ENCODE data around the gene ABTB1. TPM values are rescaled to one million over a fixed set of nuclear protein-coding genes. Genes with fewer than 3 reads are reported as not detected.

The ABTB1 gene
- total and polyA plus RNA-seq, 9 of the 15 experiments (the other 6 are each of a cell fraction or from before 2014, with no cell fraction given) = 0.04 to 2.3 (median 0.55) TPM; not detected in 1

- TF ChIP-seq E2F6 (IDR thresholded peaks at IDR 0.05; ENCODE audit: borderline replicate concordance in 1 of 2, extremely low read depth in 1 of 2, insufficient read depth in 1 of 2, insufficient read length in 1 of 2, low read depth in 1 of 2, low read length in 1 of 2, poor library complexity in 1 of 2, severe bottlenecking in 1 of 2) = peak in 1 of 2 experiments; percentile 81
- peak; percentile 64 for TF ChIP-seq GABPA (tag; conservative IDR thresholded peaks at IDR 0.05; ENCODE audit: low read depth)
- peak; percentile 0; the same call in 1 of the 2 replicates for TF ChIP-seq MTA3 (IDR thresholded peaks at IDR 0.05; ENCODE audit: borderline replicate concordance)
Observed at GRCh38 chr3:127672429-127673190, at the start of gene ABTB1 (continued).

GRCh38 chr3:127624063-127624462 is 48.7 kb upstream of the ABTB1 start:
- Histone ChIP-seq H3K4me1 (replicated peaks in 1 of 2; ENCODE audit: control insufficient read depth in 2 of 2, insufficient read depth in 2 of 2, low read length in 2 of 2) (peaks cover 3% of the 10 kb centered on the region in 2 experiments; a peak in 3 of 5 replicates), H3K27me3 (ENCODE audit: control insufficient read depth in 2 of 2, insufficient read depth in 2 of 2, low read length in 2 of 2) (no peaks in the 10 kb centered on the region), H3K9ac (ENCODE audit: insufficient read depth in 1 of 2, low read depth in 2 of 2, low read length in 2 of 2) (no peak overlapping the region), H3K27ac (ENCODE audit: extremely low read depth, low read depth, low read length) (no peak overlapping the region), H3K4me2 (ENCODE audit: insufficient read depth, low read length) (no peak overlapping the region), H3K9me1 (ENCODE audit: control insufficient read depth, insufficient read depth, low read length) (no peaks in the 10 kb centered on the region), H3K4me3 (no peak overlapping the region), H3K9me3 (replicated peaks; ENCODE audit: control insufficient read depth, insufficient read depth, low read depth, low read length) (no peaks in the 10 kb centered on the region), H4K20me1 (replicated peaks; ENCODE audit: control insufficient read depth, insufficient read depth, low read length) (no peaks in the 10 kb centered on the region; the same call in 1 of the 2 replicates), H3K36me3 (ENCODE audit: control insufficient read depth, insufficient read depth, low read length) (peaks cover 31% of the 10 kb centered on the region; the same call in 2 of the 3 replicates), H2AFZ (ENCODE audit: low read depth, low read length) (no peak overlapping the region), H3K79me2 (ENCODE audit: control insufficient read depth, insufficient read depth, low read length) (no peaks in the 10 kb centered on the region)
- 77% methylated on average over 3 of the region's 5 CpGs for WGBS (ENCODE audit: insufficient coverage, low coverage, missing lambda C conversion rate)
- ATAC-seq = no peak
- CTCF ChIA-PET (ENCODE audit: low intra/inter-chr PET ratio) = no interaction called here
- TF ChIP-seq ATF3 (IDR thresholded peaks at IDR 0.05) = peak; percentile 45; the same call in 1 of the 2 replicates
- TF ChIP-seq ATF3 (CRISPR knock-in tag; conservative IDR thresholded peaks at IDR 0.05) = no peak
- TF ChIP-seq ZNF3 (CRISPR knock-in tag; IDR thresholded peaks at IDR 0.05) = no peak
- no peak for TF ChIP-seq SIRT6 (IDR thresholded peaks at IDR 0.05; ENCODE audit: low read depth, low read length)
- no peak for TF ChIP-seq NR4A1 (CRISPR knock-in tag; IDR thresholded peaks at IDR 0.05)
- TF ChIP-seq NR4A1 (tag; IDR thresholded peaks at IDR 0.05) = no peak
- no peak for TF ChIP-seq ZNF146 (CRISPR knock-in tag; IDR thresholded peaks at IDR 0.05; ENCODE audit: unreplicated experiment)
- TF ChIP-seq ZNF717 (CRISPR knock-in tag; IDR thresholded peaks at IDR 0.05) = no peak
- no peak for TF ChIP-seq HEY1 (CRISPR knock-in tag; IDR thresholded peaks at IDR 0.05; ENCODE audit: borderline replicate concordance)
- TF ChIP-seq NR1H2 (CRISPR knock-in tag; IDR thresholded peaks at IDR 0.05) = no peak
- intact Hi-C loops (cut with micrococcal nuclease) (no loop called here), in situ Hi-C loops (cut with MboI) (no loop called here)
- BruUV-seq (replicated peaks) = no TSS peak
- POLR2A ChIA-PET = no interaction called here
- FAIRE-seq = no peak
- no peak for DNase-seq (ENCODE audit: extremely low read depth in 1 of 4, low spot score in 3 of 4)

Measured in K562 (cell line).